AG08395 (cell line): ENCODE results near the gene STX8.
A peak's percentile ranks its signal among the peaks of the same experiment; 100 is the strongest.
"Not testable (repeated sequence)": the region's sequence is repeated elsewhere in the genome, so short reads cannot be mapped to it uniquely, and the experiment has no call there.

Experiments
- DNase-seq: peaks from one replicate; pipeline ENCODE4 v3.0.0; 2012; ENCODE audit warnings: mixed read lengths, low spot score

The STX8 gene

GRCh38 chr17:9339958-9340357 is 235.7 kb downstream of the STX8 start:
- no peak for DNase-seq

DNA sequence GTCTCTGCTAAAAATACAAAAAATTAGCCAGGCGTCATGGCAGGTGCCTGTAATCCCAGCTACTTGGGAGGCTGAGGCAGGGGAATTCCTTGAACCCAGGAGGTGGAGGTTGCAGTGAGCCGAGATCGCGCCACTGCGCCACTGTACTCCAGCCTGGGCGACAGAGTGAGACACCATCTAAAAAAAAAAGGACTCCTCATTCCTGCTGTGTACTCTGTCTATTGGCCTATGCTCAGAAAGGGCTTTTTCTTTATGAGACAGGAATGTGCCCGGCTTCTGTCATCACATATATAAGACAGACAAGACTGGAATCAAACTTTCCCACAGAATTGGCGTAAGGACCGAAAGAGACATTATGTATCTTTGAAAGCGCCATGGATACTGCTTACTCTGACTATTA is 236.1 kb downstream of the STX8 start:
- DNase-seq = not testable (repeated sequence)

DNA sequence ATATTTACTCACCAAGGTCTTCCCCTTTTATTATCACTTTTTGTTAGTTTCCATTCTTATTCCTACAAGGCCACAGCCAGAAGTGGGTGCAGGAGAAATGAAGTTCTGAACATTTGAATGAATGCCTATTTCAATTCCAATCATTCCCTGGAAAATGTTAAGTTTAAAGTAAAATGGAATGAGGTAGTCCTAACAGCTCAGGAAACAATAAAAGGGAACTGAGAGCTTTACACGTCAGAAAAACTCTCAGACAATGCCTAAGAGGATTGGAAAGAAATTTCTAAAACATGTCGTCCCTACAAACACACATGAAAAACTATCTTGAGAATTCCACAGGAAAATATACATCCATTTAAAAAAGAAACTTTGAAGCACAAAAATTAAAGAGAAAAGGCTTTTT is 238.8 kb downstream of the STX8 start:
- no peak for DNase-seq

DNA sequence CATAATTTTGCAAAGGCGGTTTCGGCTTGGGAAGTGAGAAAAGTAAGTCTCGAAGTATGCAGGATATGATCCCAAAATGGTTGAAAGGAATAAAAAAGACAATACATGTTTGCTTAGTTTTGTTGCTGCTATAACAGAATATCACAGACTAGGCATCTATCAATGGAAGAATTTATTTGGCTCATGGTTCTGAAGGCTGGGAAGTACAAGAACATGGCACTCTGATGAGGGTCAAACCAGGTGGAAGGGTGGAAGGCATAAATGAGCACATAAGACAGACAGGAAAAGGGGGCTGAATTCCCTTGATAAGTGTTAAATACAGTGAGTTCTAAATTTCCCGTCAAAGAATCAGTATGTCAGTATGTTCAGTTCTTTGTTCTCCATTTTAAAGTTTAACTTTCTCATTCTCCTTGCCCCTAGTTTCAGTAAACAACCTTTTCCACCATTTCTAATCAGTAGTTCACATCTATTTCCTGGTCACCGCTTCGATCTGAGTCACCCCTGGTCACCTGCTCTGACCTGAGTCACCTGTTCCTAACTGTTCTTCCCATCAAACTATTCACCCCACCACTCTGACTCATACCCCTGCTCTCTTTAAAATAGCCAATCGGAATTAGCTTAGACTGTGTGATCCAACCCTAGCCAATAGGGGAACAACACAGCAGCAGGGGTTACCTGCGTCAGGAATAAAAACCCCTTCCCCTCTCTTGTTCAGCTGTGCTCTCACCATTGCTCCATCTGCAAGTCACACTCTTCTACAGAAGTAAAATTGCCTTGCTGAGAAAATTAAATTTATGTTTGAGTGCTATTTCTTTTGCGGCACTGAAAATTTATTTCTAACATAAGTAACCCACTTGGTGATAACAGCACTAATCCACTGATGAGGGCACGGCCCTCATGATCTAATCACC is 240.8 kb downstream of the STX8 start:
- no peak for DNase-seq

DNA sequence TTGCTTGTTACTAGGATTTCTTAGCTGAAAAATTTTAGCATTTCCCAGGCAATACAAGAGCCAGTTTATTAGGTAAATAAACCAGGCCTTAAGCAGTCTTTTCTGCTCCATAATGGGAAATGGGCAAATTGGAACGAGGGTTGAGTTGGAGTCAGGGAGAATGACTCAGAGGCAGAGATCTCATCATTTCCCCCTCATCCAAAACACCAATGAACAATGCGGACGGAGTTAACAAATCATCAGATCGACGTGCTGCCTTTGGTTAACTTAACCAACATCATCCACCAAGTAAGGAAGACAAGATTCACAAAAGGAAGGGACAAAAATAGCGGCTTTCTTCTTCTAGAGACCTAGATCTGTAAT is 243.5 kb downstream of the STX8 start:
- DNase-seq = no peak

DNA sequence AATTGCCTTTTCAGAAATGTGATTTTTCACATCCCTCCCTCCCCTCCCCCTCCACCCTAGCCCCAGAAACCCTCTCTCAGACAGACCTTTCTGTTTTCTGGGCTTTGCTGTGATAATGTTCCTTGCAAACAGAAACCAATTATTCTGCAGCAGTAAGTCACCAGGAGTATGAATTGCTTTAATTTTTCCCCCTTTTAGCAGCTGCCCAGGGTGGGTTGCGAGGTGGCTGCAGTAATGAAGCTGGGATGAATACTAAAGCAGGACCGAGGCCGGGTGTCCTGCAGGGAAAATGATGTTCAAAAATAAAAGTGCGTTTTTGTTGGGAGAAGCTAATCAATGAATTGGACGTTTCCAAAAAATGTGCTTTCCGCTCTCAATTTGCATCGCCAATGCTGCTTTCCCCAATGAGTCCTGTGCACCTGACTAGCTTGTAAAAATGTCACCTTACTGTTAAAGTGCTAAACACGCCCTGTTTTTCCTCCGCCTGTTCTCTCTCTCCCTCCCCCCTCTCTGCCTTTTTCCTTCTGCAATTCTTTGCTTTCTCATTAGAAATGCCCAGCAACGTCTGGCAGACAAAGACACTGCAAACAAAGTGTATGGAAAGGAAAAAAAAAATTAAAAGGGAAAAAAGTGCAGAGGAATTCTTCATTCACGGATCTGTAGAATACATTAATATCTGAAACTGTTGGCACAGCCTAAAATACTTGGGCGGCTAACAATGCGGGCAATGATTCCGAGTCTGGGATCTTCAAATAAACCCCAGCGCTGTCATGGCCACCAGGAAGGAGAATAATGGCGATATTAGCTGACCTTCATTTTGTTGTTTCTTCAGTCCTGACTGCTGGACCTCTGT is 244.1 kb downstream of the STX8 start:
- no peak for DNase-seq

DNA sequence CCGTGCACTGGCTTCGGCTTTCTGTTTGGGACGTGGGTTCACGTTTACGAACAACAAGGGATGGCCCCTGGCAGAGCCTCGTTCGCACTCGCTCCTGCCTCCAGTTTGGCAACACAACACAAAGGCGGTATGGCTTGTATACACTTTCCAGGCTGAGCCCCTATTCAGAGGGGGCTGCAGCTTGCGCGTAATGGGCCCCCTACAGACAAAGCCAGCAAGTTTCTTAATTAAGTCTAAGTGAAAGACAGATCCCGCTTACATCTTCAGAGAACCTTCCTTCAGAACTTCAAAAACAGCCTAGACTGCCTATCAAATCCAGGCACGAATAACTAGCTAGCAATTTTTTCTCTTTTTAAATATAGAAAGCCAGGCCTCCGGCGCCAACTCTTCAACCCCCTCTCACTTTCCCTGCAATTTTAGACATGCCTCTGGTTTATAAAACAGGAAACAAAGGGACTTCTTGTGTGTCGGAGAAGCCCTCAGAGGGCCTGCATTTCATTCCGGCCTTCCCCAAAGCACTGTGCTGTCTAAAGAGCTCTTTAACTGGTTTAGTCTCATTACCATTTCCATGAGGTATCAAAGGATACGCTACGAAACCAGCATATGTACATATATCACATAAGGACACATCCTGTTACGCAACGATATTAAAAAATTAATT is 244.9 kb downstream of the STX8 start:
- no peak for DNase-seq

DNA sequence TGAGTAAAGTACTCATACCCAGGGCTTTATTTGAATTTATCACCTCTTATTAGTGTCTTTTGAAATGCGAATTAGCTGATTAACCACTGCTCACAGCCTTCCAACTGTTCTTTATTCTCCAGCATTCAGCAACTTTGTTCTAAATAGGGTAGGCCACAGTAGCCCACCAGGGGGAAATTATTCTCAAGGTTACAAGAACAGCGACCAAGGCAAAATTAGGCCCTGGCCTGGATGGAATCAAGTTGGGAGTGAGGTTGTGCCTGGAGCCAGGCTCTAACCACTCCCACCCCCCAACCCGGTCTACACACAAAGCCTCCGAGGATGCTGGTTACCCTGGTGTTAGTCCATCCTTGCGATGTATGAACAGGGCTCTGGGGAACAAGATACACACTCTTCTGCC is 245.5 kb downstream of the STX8 start:
- DNase-seq = no peak

- DNase-seq = no peak
Observed at GRCh38 chr17:9329251-9329921, 246.2 kb downstream of the STX8 start.

GRCh38 chr17:9324864-9325263 is 250.8 kb downstream of the STX8 start:
- DNase-seq = no peak

DNA sequence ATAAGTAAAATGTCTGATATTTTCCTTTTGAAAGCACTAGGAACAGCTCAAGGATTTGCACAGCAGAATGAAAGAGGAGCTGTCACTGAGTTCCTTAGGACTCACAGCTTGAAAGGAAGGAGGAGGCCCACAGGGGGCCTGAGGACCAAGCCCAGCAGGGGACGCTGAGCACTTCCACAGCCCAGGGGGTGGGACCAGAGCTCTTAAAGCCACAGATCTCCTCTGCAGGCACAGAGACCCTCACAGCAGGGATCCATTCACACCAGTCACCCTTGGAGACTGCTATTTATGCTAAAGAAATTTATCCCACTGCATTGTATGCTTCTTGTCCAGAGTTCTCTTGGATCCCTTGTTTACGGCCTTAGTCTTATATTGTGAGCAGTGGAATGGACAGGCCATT is 253.3 kb downstream of the STX8 start:
- no peak for DNase-seq

GRCh38 chr17:9321890-9322289 is 253.7 kb downstream of the STX8 start:
- no peak for DNase-seq

- no peak for DNase-seq
Observed at GRCh38 chr17:9315360-9315759, 260.3 kb downstream of the STX8 start.

- DNase-seq = no peak
Observed at GRCh38 chr17:9313346-9313745, 262.3 kb downstream of the STX8 start.

DNA sequence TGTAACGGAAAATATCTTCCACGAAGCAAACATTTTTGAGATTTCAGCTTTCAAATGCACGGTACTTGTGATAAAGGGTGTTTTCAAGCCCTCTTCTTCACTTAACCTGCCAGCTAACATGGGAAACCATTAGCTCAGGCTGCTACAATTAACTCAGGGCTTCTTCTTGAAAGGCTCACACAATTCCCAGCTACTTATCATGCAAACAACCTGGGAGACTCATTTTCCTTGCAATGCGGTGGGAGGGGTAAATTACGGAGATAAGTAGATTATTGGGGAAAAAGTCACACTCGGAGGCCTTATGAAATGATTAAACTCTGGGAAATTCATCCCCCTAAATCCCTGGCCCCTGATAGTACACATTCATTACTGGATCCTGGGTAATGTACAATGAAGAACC is 266.4 kb downstream of the STX8 start:
- no peak for DNase-seq

DNA sequence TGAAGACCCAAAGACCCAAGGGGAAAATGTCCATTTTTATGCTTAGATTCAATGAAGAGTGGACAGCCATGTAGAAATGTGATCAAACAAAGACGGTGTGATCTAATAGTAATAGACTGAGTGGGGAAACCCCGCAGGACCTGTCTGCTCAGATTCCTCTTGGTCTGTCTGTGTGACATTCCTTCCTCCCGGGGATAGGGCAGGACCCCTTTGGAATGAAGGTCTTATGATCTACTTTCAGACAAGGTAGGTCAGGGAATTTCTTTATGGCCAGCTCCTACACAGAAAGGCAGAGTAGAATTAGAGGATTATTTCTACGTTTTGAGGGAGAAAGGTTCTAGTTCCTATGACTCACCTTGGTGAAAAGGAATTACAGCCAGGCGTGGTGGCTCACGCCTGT is 267.6 kb downstream of the STX8 start:
- DNase-seq = no peak

- peak; percentile 24 for DNase-seq
Observed at GRCh38 chr17:9307313-9307998, 268.2 kb downstream of the STX8 start.

DNA sequence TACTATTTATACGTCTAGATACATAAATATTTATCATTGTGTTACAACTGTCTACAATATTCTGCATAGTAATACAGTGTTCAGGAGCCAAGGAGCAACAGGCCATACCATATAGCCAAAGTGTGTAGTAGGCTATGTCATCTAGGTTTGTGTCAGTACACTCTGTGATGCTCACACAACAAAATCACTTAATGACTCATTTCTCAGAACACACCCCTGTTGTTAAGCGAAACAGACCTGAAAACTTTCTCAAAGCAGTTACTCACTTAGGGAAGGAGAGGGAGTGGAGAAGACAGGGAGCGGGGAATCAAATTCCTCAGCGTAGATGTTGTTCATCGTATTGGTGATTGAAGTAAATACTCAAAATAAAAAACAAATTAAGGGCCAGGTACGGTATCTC is 269.5 kb downstream of the STX8 start:
- no peak for DNase-seq

- DNase-seq = no peak
Observed at GRCh38 chr17:9299695-9300094, 275.9 kb downstream of the STX8 start.

DNA sequence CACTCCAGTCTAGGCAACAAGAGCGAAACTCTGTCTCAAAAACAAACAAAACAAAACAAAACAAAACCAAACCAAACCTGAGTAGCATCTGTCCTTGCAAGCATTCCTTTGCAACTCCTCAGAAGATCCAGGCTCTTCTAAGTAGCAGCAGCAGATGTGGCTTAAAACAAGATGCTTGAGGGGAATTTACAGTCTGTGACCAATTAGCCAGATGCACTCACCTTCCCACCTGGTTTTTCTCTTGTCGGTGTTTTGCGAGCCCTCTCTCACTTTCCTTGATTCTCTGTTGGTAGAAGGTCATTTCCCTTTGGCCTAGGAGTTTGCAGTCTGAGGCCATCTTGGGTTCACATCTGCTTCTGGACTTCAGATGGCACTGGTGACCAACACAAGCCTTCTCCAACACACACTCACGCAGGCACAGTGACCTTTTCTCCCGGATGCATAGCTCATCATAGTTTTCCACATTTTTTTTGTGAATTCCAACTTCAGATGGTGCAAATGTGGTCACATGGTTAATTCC is 276.8 kb downstream of the STX8 start:
- DNase-seq = no peak

- DNase-seq = no peak
Observed at GRCh38 chr17:9298135-9298534, 277.5 kb downstream of the STX8 start.
